A673 (cell line): Measurements from ENCODE around the gene TTC28.

Source experiments
- EZH2 ChIP-seq: fragments of 200-600 bp; sonication (generic); IDR thresholded peaks from 2 replicates; pipeline ENCODE4 v1.6.1; 2017; ENCODE audit warnings: borderline replicate concordance, low read depth, mild to moderate bottlenecking, mixed read lengths, antibody characterized with exemption, low read length; ENCODE audit not compliant: poor library complexity, severe bottlenecking
- TF ChIP-seq, protein P1 (sequence below): fragments of 300-800, 200-600 bp; sonication (generic); conservative IDR thresholded peaks from 2 replicates; pipeline ENCODE4 v1.5.1; 2017; ENCODE audit warnings: low read depth, mild to moderate bottlenecking, antibody characterized with exemption, low read length, moderate library complexity, mixed read lengths

DNA sequence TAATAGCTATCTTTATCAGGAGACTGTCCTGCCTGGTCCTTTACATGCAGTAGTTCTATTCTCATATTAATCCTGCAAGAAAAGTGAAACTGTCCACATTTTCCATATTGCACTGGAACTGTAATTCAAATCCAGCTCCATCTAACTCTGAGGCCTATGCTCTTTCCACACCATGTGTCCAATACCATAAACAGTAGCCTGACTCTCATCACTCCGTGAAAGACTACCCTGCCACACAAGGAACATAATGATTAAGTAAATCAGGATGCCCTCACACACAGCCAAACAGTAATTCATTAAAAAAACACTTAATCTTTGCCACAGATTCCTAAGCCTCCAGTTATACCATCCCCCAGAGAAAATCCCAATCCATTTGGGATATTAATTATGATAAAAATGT is 475.3 kb downstream of the TTC28 start:
- TF ChIP-seq, protein P1, sequence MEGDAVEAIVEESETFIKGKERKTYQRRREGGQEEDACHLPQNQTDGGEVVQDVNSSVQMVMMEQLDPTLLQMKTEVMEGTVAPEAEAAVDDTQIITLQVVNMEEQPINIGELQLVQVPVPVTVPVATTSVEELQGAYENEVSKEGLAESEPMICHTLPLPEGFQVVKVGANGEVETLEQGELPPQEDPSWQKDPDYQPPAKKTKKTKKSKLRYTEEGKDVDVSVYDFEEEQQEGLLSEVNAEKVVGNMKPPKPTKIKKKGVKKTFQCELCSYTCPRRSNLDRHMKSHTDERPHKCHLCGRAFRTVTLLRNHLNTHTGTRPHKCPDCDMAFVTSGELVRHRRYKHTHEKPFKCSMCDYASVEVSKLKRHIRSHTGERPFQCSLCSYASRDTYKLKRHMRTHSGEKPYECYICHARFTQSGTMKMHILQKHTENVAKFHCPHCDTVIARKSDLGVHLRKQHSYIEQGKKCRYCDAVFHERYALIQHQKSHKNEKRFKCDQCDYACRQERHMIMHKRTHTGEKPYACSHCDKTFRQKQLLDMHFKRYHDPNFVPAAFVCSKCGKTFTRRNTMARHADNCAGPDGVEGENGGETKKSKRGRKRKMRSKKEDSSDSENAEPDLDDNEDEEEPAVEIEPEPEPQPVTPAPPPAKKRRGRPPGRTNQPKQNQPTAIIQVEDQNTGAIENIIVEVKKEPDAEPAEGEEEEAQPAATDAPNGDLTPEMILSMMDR = no peak
- no peak for TF ChIP-seq EZH2
